Effector CD4-positive, alpha-beta T cell (primary cell): Measurements from ENCODE around the gene C1QL1.
A peak's percentile ranks its signal among the peaks of the same experiment; 100 is the strongest.

ENCODE experiments used
- DNase-seq: peaks from one replicate; pipeline ENCODE4 v3.0.0-alpha.2; 2020

C1QL1 gene

DNA sequence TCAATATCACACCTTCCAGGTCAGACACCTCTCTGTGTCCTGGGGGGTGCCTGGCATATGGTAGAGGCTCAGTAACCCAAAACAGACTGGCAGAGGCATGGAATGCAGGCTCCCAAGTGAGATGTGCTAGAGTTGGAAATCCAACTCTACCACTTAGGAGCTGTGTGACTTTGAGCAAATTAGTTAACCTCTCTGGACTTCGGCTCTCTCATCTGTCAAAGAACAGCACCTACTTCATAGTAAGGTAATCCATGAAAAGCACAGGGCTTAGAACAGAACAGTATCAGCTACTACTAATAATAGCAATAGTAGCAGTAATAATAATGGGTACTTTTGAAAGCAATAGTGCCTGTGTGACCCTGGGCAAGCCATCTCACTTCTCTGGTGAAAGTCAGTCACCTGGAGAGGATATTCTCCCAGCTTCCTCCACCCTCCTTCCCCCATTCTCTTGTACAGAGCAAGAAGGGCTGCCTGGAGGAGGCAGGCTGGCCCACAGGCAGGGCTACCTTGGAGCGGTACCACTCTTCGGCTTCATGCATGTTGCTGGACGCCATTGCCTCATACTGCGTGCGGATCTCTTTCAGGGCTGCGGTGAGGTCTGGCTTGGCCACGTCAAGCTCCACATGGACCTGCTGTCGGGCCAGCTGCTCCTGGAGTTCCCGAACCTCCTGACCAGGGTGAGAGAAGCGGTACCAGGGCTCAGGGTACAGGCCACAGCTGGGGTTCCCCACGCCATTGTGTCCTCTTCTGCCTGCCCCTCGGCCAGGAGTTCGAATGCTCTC, 55.1 kb downstream of the C1QL1 start:
- DNase-seq: no peak

DNA sequence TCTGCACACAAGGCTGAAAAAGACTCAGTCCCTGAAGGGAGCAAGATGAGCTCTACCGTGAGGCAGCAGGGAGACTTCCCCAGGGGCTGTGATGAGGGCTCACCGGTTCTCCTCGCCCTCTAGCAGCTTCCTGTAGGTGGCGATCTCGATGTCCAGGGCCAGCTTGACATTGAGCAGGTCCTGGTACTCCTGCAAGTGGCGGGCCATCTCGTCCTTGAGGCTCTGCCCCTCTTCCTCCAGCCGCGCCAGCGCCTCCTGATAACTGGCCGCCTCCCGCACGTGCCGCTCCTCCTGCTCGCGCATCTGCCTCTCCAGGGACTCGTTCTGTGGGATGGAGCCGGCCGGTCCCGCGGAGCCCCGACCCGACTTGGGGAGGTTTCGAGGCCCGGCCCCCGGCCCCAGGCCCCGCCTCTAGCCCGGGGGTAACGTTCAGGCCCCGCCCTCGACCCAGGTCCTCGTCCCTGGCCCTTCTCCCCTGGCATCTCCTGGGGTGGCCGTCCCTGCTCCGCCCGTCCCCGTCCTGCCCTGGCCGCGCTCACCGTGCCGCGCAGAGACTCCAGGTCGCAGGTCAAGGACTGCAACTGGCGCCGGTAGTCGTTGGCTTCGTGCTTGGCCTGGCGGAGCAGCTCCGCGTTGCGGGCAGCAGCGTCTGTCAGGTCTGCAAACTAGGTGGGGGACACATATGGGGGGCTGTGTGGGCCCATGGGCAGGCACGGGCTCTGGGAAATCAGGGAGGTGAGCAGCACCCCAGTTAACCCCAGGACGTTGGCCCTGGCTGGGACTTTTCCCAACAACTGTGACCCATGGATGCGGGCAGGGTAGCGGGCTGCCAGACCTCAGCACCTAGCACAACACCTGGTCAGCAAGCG, 56.7 kb downstream of the C1QL1 start:
- peak; percentile 36 for DNase-seq

DNA sequence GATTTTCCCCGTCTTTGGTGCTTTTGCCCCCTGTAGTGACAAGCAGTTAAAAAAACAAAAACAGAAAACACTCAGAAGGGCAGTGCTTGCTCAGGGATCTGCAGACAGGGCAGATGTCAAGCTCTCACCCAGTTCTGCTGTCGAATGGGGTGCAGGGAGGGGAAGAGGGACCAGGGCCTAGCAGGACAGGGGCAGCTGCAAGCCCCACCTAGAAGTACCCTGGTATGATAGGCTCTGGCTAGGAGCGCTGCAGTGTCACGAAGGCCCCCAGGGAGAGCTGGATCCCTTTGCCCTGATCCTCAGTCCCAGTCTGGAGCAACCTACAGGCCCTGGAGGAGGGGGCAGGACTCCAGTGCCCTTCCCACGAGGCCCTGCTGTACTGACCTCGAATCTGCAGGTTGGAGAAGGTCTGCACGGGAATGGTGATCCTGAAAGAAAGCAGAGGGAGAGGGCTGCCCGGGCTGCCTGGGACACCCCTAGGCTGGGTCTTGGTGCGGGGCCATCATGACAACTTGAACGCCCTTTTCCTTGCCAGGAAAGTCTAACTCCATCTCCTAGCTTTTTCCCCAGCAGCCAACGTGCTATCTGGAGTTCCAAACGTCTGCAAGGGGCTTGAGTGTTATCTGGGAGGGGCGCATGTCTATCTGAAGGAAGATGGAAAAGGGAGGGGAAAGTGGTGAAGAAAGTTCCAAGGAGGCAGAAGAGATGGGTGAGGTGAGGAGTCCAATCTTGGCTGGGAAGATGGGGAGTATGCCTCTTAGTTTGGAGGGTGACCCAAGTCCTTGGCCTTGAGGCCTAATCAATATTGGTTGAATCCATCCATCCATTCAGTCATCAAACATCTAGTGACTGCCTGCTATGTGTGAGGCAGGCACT, 57.6 kb downstream of the C1QL1 start:
- DNase-seq: no peak
